Endometrial microvascular endothelial cells (primary cell): Measurements from ENCODE around the gene FOXL3. TPM values are rescaled to one million over a fixed set of nuclear protein-coding genes. Genes with fewer than 3 reads are reported as not detected.
"Not testable (repeated sequence)": the region's sequence is repeated elsewhere in the genome, so short reads cannot be mapped to it uniquely, and the experiment has no call there.

Source experiments
- in situ Hi-C: cut with HindIII; loops from 2 replicates; pipeline ENCODE4 v1.10.0; 2017; ENCODE audit warnings: low sequenced_read_pairs, low pct_unique_long_range_greater_than_20kb; ENCODE audit errors: inconsistent ontology term
- total RNA-seq: library from RNA; depleted of rRNA; stranded (reverse); fragments of >200 nt; gene quantifications from one replicate; pipeline ENCODE4 v1.2.3, GENCODE V29; 2015; ENCODE audit errors: inconsistent ontology term

FOXL3 gene
- total RNA-seq, 1 donor from 2014 or later, result not detected

DNA sequence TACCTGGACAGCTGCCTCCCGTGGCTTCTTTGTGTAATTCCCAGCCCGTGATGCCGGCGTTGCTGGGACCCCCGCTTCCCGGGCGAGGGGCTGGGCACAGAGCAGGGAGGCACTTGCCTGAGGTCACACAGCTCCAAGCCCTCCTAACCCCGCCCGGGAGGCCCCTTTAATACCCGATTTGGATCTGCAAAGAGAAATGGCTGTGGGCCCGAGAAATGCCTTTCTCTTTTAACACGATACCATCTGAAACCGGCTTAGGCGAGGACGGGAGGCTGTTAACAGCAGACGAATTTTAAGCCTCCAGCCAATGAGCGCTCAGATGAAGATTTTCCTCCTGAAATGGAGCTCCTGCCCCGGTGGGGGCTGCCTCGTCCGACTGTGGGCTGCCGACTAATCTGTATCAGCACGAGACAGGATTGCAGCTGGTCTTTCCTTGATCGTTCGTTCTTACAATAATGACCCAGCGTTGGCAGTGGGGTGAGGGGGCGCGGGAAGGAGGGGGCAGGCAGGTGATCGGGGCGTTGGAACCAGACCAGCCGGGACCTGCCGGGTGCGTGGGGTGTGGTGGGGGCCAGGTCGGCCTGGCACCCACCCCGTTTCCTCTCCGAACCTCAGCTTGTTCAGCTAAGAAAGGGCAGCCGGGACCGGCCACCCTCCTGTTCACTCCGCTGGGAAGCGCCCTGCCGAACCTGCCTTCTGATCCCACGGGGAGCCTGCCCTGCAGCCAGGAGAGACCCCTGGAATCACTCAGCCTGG is 36.2 kb upstream of the FOXL3 start:
- in situ Hi-C loops, result no loop called here

DNA sequence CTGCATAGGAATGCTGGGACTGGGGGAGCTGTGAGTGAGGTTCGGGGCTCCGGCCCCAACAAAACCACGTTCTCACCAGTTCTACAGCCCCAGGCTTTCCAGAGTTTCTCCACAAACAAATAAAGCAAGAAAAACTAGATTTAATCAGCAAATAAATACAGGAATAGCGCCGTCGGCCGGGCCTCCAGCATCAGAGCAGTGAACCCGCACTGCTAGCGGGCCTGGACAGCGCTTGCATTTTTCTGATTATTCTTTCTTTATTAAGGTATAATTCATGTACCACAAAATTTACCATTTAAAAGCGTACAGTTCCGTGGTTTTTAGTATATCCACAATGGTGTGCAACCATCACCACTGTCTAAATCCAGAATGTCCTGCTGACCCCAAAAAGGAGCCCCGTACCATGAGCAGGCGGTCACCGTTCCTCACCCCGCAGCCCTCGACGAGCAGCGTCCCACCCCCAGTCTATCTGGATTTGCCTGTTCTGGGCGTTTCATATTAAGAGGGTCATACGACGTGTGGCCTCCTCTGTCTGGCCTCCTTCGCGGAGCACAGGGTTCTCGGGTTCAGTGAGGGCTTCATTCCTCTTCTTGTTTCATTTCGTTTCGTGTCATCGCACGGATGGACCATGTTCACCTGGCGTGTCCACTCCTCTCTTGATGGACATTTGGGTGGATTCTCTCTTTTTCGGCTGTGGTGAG is 35.5 kb upstream of the FOXL3 start:
- in situ Hi-C loops, result no loop called here

DNA sequence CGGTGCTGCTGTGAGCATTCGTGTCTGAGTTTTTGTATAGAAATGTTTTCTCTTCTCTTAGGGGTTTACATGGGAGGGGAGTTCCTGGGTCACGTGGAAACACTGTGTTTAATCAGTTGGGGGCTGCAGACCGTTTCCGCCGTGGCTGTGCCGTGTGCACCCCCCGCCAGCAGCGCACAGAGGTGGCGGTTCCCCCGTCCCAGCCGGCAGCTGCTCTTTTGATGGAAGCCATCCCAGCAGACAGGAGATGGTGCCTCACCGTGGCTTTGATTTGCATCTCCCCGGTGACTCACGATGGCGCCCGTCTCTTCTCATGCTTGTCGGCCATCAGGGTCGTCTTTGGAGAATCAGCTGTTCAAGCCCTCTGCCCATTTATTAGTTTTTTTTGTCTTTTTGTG is 34.9 kb upstream of the FOXL3 start:
- in situ Hi-C loops, result no loop called here

DNA sequence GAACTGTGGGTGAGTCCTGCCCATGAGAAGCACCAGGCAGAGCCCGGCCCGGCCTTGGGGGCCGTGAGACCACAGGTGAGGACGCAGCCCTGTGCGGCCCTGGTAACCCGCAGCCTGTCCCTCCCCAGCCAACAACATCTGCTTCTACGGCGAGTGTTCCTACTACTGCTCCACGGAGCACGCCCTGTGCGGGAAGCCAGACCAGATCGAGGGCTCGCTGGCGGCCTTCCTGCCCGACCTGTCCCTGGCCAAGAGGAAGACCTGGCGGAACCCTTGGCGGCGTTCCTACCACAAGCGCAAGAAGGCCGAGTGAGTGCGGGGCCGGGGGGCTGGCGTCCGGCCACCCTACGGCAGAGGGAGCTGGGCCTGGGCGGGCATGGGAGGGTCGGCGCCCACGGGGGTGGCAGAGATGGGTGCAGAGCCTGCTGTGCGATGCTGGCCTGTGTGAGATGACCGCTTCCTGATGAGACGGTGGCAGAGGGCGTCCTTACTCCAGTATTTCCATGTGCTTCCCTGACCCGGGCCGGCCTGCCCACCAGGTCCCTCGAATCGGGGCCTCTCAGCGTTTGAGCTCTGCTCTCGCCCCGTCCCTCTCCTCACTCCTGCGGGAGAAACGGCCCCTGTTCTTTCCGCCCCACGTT is 34.1 kb upstream of the FOXL3 start:
- in situ Hi-C loops, result no loop called here

DNA sequence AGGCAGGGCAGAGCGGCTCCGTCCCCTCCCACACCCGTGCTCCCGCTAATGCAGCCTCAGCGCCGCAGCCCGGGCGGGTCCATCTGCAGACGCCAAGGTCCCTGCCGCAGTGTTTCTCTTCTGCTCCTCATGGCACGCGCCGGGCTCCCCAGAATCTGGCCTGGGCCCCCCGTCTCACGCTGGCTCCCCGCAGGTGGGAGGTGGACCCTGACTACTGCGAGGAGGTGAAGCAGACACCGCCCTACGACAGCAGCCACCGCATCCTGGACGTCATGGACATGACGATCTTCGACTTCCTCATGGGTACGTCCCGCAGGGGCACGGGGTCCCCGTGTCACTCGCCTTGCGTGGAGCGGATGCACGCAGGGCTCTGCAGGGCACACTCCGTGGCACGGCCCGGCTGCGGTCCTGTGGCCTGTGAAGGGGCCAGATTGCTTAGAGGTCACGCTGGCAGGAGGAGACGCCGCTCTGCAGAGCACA is 33.5 kb upstream of the FOXL3 start:
- in situ Hi-C loops, result no loop called here

DNA sequence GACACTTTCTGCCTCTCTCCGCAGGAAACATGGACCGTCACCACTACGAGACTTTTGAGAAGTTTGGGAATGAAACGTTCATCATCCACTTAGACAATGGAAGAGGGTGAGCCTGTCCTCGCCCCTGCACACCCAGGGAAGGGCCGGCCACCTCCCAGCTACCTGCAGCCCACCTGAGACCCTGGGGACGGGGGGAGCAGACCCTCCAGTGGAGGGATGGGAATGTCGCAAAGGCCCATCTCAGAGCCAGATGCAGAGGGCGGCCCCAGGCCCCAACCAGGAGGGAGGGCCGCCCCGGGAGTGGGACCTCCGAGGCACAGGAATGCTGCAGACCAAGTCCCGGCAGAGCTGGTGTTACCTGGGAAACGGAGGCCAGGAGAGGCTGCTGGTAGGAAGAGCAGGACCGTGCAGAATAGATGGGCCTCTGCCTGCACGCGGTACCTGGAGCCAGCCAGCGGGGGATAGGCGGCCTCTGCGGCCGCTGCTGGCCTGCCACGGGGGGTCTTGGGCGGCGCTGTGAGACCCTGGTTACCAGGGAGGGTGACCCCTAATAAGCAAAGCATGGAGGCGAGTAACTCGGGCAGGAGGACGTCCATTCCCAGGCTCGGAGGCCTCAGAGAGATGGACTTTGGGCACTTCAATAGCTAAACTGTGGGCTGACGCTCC is 32.9 kb upstream of the FOXL3 start:
- in situ Hi-C loops, result no loop called here

DNA sequence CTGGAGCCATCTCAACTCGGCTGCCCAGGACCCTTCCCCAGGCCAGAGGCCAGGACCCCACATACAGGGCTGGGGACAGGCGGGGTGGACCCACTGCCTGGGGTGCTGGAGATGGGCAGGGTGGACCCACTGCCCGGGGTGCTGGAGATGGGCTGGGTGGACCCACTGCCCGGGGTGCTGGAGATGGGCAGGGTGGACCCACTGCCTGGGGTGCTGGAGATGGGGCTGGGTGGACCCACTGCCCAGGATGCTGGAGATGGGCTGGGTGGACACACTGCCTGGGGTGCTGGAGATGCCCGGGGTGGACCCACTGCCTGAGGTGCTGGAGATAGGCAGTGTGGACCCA is 32.4 kb upstream of the FOXL3 start:
- in situ Hi-C loops, result no loop called here

DNA sequence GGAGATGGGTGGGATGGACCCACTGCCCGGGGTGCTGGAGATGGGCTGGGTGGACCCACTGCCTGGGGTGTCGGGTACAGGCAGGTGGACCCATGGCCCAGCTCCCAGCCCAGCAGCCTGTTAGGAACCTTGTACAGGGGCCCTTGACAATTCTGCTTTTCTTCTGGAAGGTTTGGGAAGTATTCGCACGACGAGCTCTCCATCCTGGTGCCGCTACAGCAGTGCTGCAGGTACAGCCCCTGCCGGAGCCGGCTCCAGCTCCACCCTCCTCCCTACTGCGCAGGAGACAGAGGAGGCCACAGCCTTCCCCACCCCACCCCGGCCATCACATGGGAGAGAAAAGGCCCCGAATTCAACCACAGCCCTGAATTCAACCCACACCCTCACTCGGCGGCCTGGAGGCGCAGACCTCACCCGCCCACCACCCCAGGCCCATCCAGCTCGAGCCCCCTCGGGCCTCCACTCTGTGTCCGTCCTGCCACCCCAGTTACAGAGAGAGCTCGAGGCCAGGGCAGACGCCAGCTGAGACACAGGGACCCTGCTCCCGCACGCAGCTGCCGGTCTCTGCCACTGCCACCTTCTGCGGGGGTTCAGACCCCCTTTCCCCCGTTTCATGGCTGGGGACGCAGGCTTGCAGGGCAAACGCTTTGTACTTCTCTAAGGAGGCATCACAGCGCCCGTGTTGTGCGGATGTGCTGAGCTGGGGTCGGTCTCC is 31.3 kb upstream of the FOXL3 start:
- in situ Hi-C loops, result no loop called here

DNA sequence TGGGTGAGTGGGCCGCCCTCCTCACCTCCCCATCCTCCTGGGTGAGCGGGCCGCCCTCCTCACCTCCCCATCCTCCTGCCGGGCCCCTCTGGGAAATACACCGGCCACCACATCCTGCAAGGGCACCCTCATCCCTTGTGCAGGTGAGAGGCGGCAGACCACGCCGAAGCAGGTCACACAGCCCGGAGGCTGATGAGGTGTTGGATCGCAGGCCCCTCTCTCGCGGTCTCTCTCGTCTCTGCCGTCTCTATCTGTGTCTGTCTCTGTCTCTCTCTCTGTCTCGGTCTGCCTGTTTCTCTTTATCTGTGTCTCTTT is 30.8 kb upstream of the FOXL3 start:
- in situ Hi-C loops, result no loop called here

DNA sequence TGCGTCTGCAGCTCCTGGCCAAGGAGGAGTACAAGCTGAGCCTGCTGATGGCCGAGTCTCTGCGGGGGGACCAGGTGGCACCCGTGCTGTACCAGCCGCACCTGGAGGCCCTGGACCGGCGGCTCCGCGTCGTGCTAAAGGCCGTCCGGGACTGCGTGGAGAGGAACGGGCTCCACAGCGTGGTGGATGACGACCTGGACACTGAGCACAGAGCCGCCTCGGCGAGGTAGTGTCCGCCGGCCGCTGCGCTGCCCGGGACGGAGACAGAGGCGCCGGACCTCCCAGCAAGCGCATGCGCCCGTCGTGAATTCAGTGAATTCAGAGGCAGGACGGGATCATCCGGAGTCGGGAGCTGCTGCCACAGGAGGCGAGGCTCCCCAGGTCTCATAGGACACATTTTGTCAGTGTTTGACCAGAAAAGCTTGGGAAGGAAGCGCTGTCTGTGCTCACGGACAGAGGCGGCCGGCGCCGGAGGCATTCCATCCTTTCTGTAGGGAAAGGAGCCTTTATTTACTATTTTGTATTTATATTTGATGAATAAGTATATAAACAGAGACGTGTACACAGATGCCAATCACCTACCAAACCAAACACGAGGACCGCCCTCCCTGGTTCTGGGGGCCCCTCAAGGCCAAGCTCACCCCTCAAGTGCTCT is 30.1 kb upstream of the FOXL3 start:
- in situ Hi-C loops, result no loop called here

DNA sequence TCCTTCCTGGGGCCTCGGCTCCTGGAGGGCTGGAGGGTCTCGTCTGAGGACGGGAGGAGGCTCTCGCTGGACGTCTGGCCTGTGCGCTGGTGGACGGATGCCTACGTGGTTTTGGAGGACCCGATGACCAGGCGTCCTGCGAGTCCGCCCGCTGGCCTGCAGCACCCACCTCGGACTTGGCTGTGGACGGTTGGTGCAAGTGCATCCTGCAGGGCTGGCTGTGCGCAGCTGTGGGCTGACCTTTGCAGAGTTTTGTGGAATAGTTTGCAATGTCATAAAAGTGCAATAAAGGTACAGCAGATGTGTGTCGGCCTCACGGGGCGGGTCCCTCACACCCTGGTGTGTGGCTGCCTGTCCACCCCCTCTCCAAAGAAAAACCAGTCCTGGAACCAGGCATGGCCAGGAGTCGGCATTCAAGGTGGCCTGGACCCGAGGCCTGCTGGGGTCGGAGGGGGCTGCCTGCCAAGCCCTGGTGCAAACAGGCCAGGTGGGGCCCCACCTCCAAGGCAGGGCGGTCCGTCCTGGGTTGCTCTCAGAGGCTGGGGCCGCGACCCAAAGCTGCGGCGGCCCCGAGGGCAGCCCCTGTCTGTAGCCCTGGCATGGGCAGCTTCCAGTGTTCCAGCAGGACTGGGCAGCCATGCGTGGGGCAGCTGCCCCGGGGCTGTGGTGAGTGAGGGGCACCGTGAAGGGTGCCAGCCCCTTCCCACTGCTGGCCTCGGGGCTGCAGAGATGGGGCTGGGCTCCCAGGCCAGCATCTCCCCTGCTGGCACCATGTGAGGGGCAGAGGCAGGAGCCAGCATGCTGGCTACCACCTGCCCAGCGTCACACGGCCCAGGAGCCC is 29.3 kb upstream of the FOXL3 start:
- in situ Hi-C loops, result no loop called here

DNA sequence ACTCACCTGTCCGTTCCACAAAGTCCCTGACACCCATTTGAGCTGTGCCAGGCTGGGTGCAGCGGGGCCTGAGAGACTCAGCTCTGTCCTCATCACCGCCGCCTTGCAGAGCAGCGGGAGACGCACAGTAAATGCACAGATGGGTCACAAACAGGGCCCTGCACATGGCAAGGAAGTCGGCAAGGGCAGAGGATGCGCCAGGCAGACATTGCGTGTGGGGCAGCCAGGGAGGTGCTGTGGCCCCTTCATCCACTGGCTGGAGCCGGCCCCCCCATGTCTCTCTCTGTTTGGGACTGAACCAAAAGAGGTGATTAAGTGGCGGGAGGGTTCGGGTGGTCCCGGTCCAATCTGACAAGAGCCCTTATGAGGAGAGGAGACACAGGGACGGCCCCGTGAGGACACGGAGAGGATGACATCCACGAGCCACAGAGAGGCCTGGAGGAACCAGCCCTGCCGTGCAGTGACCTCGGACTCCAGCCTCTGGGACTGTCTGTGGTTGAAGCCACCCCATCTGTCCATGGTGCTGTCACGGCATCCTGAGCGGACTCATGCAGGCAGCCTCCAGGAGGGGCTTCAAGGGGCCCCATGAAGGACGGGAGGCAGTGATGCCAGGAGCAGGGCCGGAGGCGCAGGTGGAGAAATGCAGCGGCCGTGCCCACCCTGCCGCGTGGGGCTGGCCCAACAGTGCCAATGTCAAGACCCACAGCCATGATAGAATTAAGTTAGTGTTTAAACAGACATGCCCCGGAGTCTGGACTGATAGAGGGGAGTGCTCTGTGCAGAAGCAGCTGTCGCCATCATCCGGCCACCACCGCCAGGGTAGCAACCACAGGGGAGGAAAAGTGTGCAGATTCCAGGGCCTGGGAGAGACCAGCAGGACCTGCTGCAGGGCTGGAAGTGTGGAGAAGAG is 28.4 kb upstream of the FOXL3 start:
- in situ Hi-C loops, result no loop called here

DNA sequence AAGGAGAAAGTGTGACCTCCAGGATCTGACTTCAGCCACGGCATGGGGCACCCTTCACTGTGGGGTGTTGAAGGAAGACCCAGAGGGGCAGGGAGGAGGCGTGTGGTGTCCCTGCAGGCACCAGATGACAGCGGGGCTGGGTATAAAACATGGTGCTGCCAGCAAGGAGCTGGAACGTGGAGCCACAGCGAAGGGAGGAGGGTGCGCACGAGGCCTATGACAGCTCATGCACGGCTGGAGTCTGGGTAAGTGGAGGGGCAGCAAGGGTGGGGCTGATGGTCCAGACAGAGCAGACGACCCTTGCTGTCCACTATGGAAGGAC is 27.8 kb upstream of the FOXL3 start:
- in situ Hi-C loops, result no loop called here

DNA sequence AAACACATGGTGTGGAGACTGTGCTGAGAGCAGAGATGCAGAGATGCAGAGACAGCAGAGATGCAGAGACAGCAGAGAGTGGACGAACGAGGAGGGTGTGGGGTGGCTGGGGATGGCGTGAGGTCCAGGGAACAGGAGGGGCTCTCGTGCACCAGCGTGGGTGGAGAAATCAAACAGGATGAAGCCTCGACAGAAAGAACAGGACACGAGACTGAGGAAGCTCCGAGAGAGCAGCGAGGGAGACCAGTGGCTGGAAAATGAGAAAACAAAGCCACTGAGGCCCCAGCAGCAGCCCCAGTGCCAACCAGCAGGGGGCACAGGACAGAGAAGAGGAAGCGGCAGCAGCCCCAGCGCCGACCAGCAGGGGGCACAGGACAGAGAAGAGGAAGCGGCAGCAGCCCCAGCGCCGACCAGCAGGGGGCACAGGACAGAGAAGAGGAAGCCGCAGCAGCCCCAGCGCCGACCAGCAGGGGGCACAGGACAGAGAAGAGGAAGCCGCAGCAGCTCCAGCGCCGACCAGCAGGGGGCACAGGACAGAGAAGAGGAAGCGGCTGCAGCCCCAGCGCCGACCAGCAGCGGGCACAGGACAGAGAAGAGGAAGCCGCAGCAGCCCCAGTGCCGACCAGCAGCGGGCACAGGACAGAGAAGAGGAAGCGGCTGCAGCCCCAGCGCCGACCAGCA is 27.2 kb upstream of the FOXL3 start:
- in situ Hi-C loops, result not testable (repeated sequence)

DNA sequence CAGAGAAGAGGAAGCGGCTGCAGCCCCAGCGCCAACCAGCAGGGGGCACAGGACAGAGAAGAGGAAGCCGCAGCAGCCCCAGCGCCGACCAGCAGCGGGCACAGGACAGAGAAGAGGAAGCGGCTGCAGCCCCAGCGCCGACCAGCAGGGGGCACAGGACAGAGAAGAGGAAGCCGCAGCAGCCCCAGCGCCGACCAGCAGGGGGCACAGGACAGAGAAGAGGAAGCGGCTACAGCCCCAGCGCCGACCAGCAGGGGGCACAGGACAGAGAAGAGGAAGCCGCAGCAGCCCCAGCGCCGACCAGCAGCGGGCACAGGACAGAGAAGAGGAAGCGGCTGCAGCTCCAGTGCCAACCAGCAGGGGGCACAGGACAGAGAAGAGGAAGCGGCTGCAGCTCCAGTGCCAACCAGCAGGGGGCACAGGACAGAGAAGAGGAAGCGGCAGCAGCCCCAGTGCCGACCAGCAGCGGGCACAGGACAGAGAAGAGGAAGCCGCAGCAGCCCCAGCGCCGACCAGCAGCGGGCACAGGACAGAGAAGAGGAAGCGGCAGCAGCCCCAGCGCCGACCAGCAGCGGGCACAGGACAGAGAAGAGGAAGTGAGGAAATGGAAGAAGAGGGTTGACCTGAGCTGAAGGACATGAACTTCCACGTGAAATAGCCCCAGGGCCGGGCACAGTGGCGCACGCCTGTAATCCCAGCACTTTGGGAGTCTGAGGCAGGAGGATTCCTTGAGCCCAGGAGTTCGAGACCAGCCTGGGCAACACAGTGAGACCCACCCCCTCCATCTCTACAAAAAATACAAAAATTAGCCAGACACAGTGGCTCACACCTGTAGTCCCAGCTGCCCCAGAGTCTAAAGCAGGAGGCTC is 26.3 kb upstream of the FOXL3 start:
- in situ Hi-C loops, result not testable (repeated sequence)
